RWPE1 (cell line): ENCODE data around the gene SCNN1B.
A peak's percentile ranks its signal among the peaks of the same experiment; 100 is the strongest.

ENCODE experiments used
- CTCF ChIA-PET: fragments of 350-600 bp; sonication (Branson Sonifier 250); formaldehyde crosslinking; extraction: SDS; loops from one replicate; lab custom pipeline; 2021; lab: Yijun Ruan, JAX
- POLR2A ChIA-PET: fragments of 400-600 bp; formaldehyde crosslinking; extraction: SDS; loops from one replicate; lab custom pipeline; 2020; ENCODE audit warnings: antibody characterized with exemption; ENCODE audit not compliant: low non-redundant PET; lab: Yijun Ruan, JAX
- DNase-seq: peaks from one replicate; pipeline ENCODE4 v3.0.0; 2012; ENCODE audit warnings: low spot score
- H3K27ac ChIP-seq: fragments of 450-650 bp; 2 replicates; pipeline ENCODE4 v1.5.1; 2017
- CTCF ChIP-seq: fragments of 450-650 bp; conservative IDR thresholded peaks from 2 replicates; pipeline ENCODE4 v1.5.1; 2017; ENCODE audit warnings: low read depth, mild to moderate bottlenecking

Gene SCNN1B

GRCh38 chr16:23288209-23288608 lies 13.9 kb upstream of the SCNN1B start:
- no peak for DNase-seq
- no peak for TF ChIP-seq CTCF
- H3K27ac ChIP-seq, result no peak overlapping the region
- ChIA-PET CTCF (no interaction called here), POLR2A (no interaction called here)

GRCh38 chr16:23288726-23289512 lies 13.2 kb upstream of the SCNN1B start:
- H3K27ac ChIP-seq, result no peak overlapping the region
- ChIA-PET CTCF (interaction anchor here (0.6 kb wide), 1 partner anchor 59 kb away, joined by 3 read pairs; no protein-coding TSS in a partner anchor), POLR2A (no interaction called here)
- no peak for DNase-seq
- no peak for TF ChIP-seq CTCF

GRCh38 chr16:23290189-23291062 lies 11.7 kb upstream of the SCNN1B start:
- POLR2A ChIA-PET, result interaction anchor here (0.7 kb wide), 1 partner anchor 19 kb away, joined by 6 read pairs; no protein-coding TSS in a partner anchor
- CTCF ChIA-PET, result interaction anchor here (0.6 kb wide), 3 partner anchors 109 to 439 kb away, joined by 3 to 4 read pairs (median 3); no protein-coding TSS in a partner anchor

GRCh38 chr16:23293016-23293415 lies 9.1 kb upstream of the SCNN1B start:
- ChIA-PET CTCF (no interaction called here), POLR2A (no interaction called here)
- DNase-seq, result no peak
- no peak for TF ChIP-seq CTCF
- no peak overlapping the region for H3K27ac ChIP-seq

More at GRCh38 chr16:23290189-23291062, 11.7 kb upstream of the SCNN1B start:
- H3K27ac ChIP-seq, result peak overlapping the region; percentile 62
- TF ChIP-seq CTCF, result no peak
- no peak for DNase-seq

- ChIA-PET POLR2A (no interaction called here), CTCF (interaction anchor here (0.7 kb wide), 1 partner anchor 142 kb away, joined by 3 read pairs; no protein-coding TSS in a partner anchor)
- DNase-seq, result no peak
- no peak for TF ChIP-seq CTCF
- no peak overlapping the region for H3K27ac ChIP-seq
Observed at GRCh38 chr16:23294260-23294659, 7.8 kb upstream of the SCNN1B start.

GRCh38 chr16:23296994-23297393 lies 5.1 kb upstream of the SCNN1B start:
- H3K27ac ChIP-seq, result no peak overlapping the region
- TF ChIP-seq CTCF, result 0 out of 2 replicates have a peak, but pooled peaks have one; percentile 15
- no peak for DNase-seq
- CTCF ChIA-PET, result interaction anchor here (0.6 kb wide), 2 partner anchors 44 to 74 kb away, joined by 3 to 4 read pairs; no protein-coding TSS in a partner anchor
- POLR2A ChIA-PET, result interaction anchor here (0.7 kb wide), 1 partner anchor 16 kb away, joined by 5 read pairs; no protein-coding TSS in a partner anchor
